Endothelial cell of umbilical vein (primary cell): ENCODE data around the gene LRRC74B.

ENCODE experiments used
- EZH2 ChIP-seq: IDR thresholded peaks from 2 replicates; pipeline ENCODE4 v1.6.1; 2012; ENCODE audit warnings: borderline replicate concordance, low read depth, mild to moderate bottlenecking, moderate library complexity, low read length, inconsistent platforms; ENCODE audit not compliant: severe bottlenecking
- POLR2A ChIP-seq: IDR thresholded peaks from 2 replicates; pipeline ENCODE4 v1.6.1; 2012; ENCODE audit warnings: low read depth, mild to moderate bottlenecking, control low read depth, low read length
- POLR2AphosphoS5 ChIP-seq: IDR thresholded peaks from 2 replicates; pipeline ENCODE4 v1.6.1; 2012; ENCODE audit warnings: low read depth, mild to moderate bottlenecking, control low read depth, low read length, moderate library complexity; ENCODE audit not compliant: insufficient read depth
- TF ChIP-seq, protein P1 (sequence below), 2 donors: IDR thresholded peaks; 1 replicate in 1 of 2; 2 replicates in 1 of 2; pipeline ENCODE4 v1.5.1; 2011; ENCODE audit warnings: low read length in 2 of 2, mild to moderate bottlenecking in 2 of 2, moderate library complexity in 2 of 2, control low read depth in 1 of 2, inconsistent platforms in 1 of 2, low read depth in 1 of 2; ENCODE audit not compliant: insufficient read depth in 1 of 2; ENCODE audit errors: extremely low read depth in 1 of 2

DNA sequence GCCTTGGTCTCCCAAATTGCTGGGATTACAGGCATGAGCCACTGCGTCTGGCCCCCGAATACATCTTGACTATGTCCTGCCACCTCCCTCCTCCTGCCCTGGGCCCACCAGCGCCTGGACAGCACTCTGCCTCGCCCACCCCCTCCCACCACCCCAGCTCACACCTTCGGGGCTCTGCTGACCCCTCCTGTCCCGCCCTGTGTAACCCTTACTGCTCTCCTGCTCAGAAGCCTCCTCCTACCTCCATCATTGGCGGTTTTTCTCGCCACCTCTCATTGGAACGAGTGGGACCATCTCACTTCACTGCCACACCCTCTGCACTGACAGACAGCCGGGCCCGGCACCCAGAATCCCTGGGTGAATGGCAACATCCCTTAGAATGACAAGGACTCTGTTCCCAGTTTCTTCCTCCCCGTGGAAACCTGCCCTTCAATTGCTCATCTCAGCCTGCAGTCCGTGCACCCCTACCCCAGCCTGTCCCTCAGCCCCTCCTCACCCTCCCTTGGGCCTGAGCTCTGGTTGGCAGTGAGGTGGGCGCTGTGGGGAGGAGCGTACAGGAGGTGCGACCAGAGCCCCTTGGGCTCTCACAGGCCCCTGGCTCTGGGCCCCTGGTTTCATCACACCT is 32.2 kb downstream of the LRRC74B start:
- TF ChIP-seq, protein P1, sequence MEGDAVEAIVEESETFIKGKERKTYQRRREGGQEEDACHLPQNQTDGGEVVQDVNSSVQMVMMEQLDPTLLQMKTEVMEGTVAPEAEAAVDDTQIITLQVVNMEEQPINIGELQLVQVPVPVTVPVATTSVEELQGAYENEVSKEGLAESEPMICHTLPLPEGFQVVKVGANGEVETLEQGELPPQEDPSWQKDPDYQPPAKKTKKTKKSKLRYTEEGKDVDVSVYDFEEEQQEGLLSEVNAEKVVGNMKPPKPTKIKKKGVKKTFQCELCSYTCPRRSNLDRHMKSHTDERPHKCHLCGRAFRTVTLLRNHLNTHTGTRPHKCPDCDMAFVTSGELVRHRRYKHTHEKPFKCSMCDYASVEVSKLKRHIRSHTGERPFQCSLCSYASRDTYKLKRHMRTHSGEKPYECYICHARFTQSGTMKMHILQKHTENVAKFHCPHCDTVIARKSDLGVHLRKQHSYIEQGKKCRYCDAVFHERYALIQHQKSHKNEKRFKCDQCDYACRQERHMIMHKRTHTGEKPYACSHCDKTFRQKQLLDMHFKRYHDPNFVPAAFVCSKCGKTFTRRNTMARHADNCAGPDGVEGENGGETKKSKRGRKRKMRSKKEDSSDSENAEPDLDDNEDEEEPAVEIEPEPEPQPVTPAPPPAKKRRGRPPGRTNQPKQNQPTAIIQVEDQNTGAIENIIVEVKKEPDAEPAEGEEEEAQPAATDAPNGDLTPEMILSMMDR (IDR thresholded peaks at IDR 0.05; ENCODE audit: extremely low read depth in 1 of 2, insufficient read depth in 1 of 2, low read depth in 1 of 2, low read length in 2 of 2), result no peak
- TF ChIP-seq POLR2A, result no peak
- no peak for TF ChIP-seq EZH2
- TF ChIP-seq POLR2AphosphoS5, result no peak
